Ascending aorta (tissue), 2 donors: ENCODE data around the gene PTPN9. TPM values are rescaled to one million over a fixed set of nuclear protein-coding genes. Genes with fewer than 3 reads are reported as not detected.
"Not testable (repeated sequence)": the region's sequence is repeated elsewhere in the genome, so short reads cannot be mapped to it uniquely, and the experiment has no call there.

ENCODE experiments used
- DNase-seq, 2 donors: peaks; one replicate each; pipeline ENCODE4 v3.0.0-alpha.2; 2019; ENCODE audit warnings: low spot score in 2 of 2
- H3K27ac ChIP-seq, 2 donors: fragments of 200-600 bp; sonication (generic); one replicate each; pipeline ENCODE4 v1.5.1; 2016 to 2017; ENCODE audit warnings: mild to moderate bottlenecking in 1 of 2
- H3K27me3 ChIP-seq: fragments of 200-600 bp; sonication (generic); one replicate; pipeline ENCODE4 v1.5.1; 2017
- H3K36me3 ChIP-seq, 2 donors: fragments of 200-600 bp; sonication (generic); one replicate each; pipeline ENCODE4 v1.5.1; 2016
- H3K4me1 ChIP-seq, 2 donors: fragments of 200-600 bp; sonication (generic); one replicate each; pipeline ENCODE4 v1.5.1; 2016 to 2017; ENCODE audit warnings: mild to moderate bottlenecking in 1 of 2
- H3K4me3 ChIP-seq, 2 donors: fragments of 200-600 bp; sonication (generic); one replicate each; pipeline ENCODE4 v1.5.1; 2016 to 2017; ENCODE audit warnings: mild to moderate bottlenecking in 1 of 2
- H3K9me3 ChIP-seq, 2 donors: fragments of 200-600 bp; sonication (generic); one replicate each; pipeline ENCODE4 v1.5.1; 2016
- CTCF ChIP-seq, 3 experiments: fragments of 200-600 bp in 2 of 3; fragments of 450-650 bp in 1 of 3; sonication (generic) in 2 of 3; IDR thresholded peaks; one replicate each; pipeline ENCODE4 v1.5.1; 2016 to 2019; ENCODE audit warnings: antibody characterized with exemption in 3 of 3, mild to moderate bottlenecking in 1 of 3, moderate library complexity in 1 of 3
- intact Hi-C: fragments of 100-400 bp; cut with DNase I; formaldehyde crosslinking; loops from one replicate; pipeline ENCODE4 v1.15.1; 2023
- total RNA-seq: library from RNA; depleted of rRNA; stranded (reverse); fragments of >200 nt; gene quantifications from one replicate; pipeline ENCODE4 v1.1.0, GENCODE V29; 2016

PTPN9 gene
- total RNA-seq, 1 donor from 2014 or later: 7.1 TPM

- H3K4me1 ChIP-seq: peaks cover 0 to 2% of the 10 kb centered on the region in 2 donors
- no peak for TF ChIP-seq CTCF (IDR thresholded peaks at IDR 0.05)
- no peaks in the 10 kb centered on the region for H3K27me3 ChIP-seq
- H3K9me3 ChIP-seq: no peaks in the 10 kb centered on the region
- no peaks in the 10 kb centered on the region for H3K36me3 ChIP-seq
- no peak overlapping the region for H3K27ac ChIP-seq
- intact Hi-C loops: no loop called here
- no peak overlapping the region for H3K4me3 ChIP-seq
- no peak for DNase-seq
Observed at GRCh38 chr15:75551091-75551490, 28.0 kb downstream of the PTPN9 start.

GRCh38 chr15:75545064-75545463 lies 34.1 kb downstream of the PTPN9 start:
- no peak overlapping the region for H3K27ac ChIP-seq

DNA sequence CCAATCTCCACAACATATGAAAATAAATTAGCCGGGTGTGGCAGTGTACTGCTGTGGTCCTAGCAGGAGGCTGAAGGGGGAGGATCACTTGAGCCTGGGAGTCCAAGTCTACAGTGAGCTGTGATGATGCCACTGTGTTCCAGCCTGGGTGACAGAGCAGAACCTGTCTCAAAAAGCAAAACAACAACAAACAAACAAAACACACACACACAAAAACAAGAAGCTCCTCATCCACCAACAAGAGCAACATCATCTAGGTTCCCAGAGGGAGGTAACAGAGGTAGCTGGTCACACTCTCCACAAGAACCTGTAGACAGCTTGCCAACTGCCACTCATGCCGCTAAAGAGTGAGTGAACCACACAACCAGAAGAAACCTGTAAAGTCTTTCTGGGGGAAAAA lies 34.8 kb downstream of the PTPN9 start:
- DNase-seq: no peak
- peaks cover 0 to 14% of the 10 kb centered on the region in 2 donors for H3K4me1 ChIP-seq
- peak overlapping the region in 1 of 2 donors; percentile 17 for H3K27ac ChIP-seq
- H3K9me3 ChIP-seq: no peaks in the 10 kb centered on the region
- no peaks in the 10 kb centered on the region for H3K27me3 ChIP-seq
- no peak overlapping the region for H3K4me3 ChIP-seq
- intact Hi-C loops: no loop called here
- H3K36me3 ChIP-seq: no peaks in the 10 kb centered on the region
- TF ChIP-seq CTCF (IDR thresholded peaks at IDR 0.05): no peak

More at GRCh38 chr15:75545064-75545463, 34.1 kb downstream of the PTPN9 start:
- H3K4me3 ChIP-seq: no peak overlapping the region
- TF ChIP-seq CTCF (IDR thresholded peaks at IDR 0.05): no peak
- intact Hi-C loops: no loop called here
- H3K9me3 ChIP-seq: no peaks in the 10 kb centered on the region
- H3K4me1 ChIP-seq: peaks cover 0 to 14% of the 10 kb centered on the region in 2 donors
- DNase-seq: no peak
- H3K27me3 ChIP-seq: no peaks in the 10 kb centered on the region
- H3K36me3 ChIP-seq: no peaks in the 10 kb centered on the region

- H3K36me3 ChIP-seq, intact Hi-C loops, H3K27me3 ChIP-seq, DNase-seq, H3K4me3 ChIP-seq, H3K9me3 ChIP-seq: not testable (repeated sequence)
- peak overlapping the region; percentile 35 to 56 for H3K27ac ChIP-seq
- peaks cover 0 to 14% of the 10 kb centered on the region in 2 donors for H3K4me1 ChIP-seq
Observed at GRCh38 chr15:75542949-75543545, 36.1 kb downstream of the PTPN9 start.

- no peak overlapping the region for H3K4me3 ChIP-seq
- no peaks in the 10 kb centered on the region for H3K27me3 ChIP-seq
- no peaks in the 10 kb centered on the region for H3K36me3 ChIP-seq
- peaks cover 0 to 14% of the 10 kb centered on the region in 2 donors for H3K4me1 ChIP-seq
- no peaks in the 10 kb centered on the region for H3K9me3 ChIP-seq
- TF ChIP-seq CTCF (IDR thresholded peaks at IDR 0.05): no peak
- no peak for DNase-seq
- intact Hi-C loops: no loop called here
- peak overlapping the region; percentile 56 to 59 for H3K27ac ChIP-seq
Observed at GRCh38 chr15:75542386-75542797, 36.7 kb downstream of the PTPN9 start.

- intact Hi-C loops: no loop called here
Observed at GRCh38 chr15:75538376-75538775, 40.7 kb downstream of the PTPN9 start.

More at GRCh38 chr15:75538376-75538775, 40.7 kb downstream of the PTPN9 start:
- Histone ChIP-seq H3K27ac (no peak overlapping the region), H3K9me3 (no peaks in the 10 kb centered on the region), H3K27me3 (no peaks in the 10 kb centered on the region), H3K36me3 (no peaks in the 10 kb centered on the region), H3K4me3 (no peak overlapping the region), H3K4me1 (peaks cover 2 to 11% of the 10 kb centered on the region in 2 donors)
- DNase-seq: no peak
- TF ChIP-seq CTCF (IDR thresholded peaks at IDR 0.05): no peak
